Left hindlimb (tissue), 1 donor: ENCODE results near the gene SYNJ1.

Experiments
- DNase-seq: peaks from one replicate; pipeline ENCODE4 v3.0.0-alpha.2; 2018

Gene SYNJ1

DNA sequence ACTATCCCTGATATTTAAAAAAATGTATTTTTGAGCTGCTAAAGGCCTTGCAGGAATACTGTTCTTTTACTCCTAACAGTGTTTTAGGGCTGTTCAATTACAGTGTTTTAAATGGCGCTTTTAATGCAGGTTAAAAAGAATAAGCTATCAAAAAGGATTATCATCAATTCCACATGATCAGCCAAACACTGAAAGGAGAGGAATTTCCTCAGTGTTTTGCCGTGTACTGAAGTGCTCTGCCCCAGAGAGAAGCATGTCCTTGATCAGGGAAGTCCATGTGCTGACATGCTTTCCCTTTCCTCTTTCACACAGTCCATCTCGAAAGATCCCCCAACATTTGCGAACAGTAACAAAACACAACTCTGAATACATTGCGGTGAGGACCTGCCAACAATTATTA is 119.0 kb downstream of the SYNJ1 start:
- DNase-seq, result no peak

DNA sequence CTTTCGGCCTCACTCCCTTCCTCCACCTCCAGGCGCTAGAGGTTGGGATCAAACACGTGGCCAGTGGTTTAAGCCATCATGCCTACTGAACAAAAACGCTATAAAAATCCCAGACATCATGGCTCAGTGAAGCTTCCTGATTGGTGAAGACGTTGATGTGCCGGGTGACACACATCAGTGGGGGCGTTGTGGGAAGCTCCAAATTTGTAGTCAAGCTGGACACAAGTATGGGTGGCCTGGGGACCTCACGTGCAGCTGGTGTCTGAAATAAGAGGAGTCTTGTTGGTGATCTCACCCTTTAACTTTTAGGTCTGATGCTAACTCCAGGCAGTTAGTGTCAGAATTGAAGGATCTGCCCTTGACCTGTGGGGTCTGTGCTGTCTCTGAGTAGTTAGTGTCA is 122.3 kb downstream of the SYNJ1 start:
- no peak for DNase-seq

DNA sequence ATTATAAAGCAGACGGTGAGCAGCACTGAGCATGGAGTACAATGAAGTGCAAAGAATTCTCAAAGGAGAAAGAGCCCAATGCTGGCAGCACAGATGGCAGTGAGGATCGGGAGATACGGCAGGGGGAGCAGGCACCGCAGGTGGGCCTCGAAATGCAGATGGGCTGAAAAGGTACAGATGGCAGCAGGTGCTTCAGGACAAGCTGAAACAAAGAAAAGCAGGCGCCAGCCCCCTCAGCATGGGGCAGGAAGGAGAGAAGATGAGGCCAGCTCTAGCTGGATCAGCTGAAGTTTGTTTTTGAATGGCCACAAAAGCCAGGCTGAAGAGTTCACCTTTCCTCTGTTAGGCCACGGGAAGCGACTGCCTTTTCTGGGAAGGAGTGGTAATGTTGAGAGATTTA is 123.3 kb downstream of the SYNJ1 start:
- DNase-seq, result no peak

DNA sequence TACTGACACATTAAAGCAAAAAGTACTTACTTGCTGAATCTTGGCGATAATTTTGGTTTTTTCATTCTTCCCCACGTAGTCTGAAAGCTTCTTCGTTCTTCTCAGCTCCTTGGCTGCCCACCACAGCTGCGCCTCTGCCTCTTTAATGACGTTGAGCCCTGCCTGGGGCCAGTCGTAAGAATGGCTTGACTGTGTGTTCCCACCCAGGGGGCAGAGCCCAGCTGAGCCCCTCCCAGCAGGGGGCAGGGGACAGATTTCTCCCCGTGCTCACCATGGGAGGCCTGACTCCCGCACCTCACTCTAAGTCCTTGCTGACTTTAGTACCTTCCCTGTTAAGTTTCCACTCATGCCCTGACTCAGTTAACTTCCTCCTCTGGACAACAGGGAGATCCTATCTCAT is 124.7 kb downstream of the SYNJ1 start:
- no peak for DNase-seq

DNA sequence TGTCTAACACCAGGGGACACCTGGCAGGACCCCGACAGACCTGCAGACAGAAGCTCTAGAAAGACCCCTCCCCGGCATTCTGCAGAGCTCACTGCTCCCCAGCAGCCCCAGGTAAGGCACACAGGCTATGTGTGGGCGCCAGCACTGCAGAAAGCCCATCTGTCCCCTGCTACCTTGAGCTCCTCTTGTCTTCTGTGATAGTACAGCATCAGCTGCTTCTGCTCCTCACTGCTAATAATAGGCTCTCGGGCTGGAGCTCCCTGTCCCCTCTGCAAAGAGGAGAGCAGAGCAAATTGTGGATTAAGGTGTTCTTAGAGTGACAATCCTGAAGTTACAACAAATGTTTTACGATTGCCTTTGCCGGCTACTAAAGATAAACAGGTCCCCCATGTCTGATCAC is 125.7 kb downstream of the SYNJ1 start:
- no peak for DNase-seq

DNA sequence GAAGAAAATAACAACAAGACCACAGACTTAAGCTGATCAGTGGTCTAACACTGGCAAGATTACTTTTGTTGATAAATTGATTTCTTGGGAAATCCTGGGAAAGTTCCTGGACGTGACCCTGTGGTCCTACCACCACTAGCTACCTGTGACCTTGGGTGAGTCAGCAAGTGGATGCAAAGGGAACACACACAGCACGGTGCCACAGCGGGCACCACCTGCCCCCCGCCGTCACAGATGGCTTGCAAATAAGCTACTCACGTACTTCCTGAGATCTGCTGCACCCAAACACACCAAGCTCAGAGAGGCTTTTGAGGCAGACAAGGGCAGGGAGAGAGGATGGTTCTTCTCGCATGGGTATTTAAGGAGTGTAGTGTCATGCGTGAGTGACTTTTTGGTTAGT is 128.3 kb downstream of the SYNJ1 start:
- DNase-seq, result no peak

DNA sequence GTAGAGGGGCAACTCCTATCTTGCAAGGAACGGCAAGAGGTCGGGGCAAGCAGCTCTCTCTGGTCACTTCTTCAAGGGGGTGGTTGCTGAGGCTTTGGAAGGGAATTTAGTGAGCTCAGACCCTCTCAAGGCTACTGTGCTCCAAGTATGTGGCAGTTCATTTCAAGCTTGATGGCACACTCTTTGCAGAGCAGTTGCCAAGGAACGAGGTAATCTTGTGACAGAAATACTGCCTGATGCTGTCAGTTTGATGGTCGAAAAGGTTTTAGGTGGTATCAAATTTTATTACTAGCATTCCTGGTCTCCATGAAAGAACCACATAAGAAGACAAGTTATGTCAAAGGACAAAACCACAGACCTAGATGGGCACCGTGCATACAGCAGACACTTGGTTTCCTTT is 128.7 kb downstream of the SYNJ1 start:
- DNase-seq, result no peak

DNA sequence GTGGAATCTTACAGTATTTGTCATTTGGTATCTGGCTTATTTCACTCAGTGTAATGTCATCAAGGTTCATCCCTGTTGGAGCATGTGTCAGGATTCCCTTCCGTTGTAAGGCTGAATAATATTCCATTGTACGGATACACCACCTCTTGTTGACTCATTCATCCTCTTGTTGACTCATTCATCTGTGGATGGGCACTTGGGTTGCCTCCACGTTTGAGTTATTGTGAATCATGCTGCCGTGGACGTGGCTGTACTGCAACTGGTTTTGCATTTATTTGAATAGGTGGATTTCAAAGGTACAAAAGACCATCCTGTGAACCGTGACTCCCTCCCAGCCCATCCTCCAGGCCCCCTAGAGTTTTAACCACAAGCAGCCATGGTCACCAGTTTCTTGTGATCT is 130.6 kb downstream of the SYNJ1 start:
- DNase-seq, result no peak

DNA sequence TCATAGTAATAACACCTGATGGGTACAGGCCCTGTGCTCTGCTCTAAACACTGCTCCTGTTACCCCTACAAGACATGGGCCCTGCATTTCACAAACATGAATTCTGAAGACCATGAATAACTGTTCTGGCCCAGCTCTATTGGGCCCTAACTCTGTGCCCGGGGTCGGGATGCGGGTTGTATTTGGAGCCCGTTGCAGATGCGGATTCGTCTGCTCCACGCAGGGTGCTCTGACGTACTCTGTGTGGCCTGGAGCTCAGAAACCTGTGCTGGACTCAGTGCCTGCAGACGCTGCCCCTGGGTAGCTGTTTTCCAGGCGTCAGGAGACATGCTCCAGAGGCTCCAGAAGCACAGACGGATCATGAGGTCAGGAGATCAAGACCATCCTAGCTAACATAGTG is 132.4 kb downstream of the SYNJ1 start:
- no peak for DNase-seq

DNA sequence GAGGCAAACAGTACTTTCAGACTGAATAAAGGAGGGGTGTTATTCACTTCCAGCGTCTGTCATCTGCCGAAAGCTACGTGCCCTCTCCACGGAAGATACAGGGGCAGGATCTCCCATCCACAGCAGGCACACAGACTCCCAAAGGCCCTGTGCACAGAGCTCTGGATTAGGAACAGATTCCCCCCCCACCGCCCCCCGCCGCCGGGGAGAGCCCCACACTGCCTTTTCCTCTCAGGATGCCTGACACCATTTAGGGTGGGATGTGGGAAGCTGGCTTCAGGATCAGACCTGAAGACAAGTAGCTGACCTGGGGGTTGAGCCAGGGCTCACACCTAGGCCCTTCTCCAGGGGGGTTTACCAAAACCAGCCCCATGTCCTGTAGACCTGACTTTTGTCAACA is 134.1 kb downstream of the SYNJ1 start:
- DNase-seq, result no peak

DNA sequence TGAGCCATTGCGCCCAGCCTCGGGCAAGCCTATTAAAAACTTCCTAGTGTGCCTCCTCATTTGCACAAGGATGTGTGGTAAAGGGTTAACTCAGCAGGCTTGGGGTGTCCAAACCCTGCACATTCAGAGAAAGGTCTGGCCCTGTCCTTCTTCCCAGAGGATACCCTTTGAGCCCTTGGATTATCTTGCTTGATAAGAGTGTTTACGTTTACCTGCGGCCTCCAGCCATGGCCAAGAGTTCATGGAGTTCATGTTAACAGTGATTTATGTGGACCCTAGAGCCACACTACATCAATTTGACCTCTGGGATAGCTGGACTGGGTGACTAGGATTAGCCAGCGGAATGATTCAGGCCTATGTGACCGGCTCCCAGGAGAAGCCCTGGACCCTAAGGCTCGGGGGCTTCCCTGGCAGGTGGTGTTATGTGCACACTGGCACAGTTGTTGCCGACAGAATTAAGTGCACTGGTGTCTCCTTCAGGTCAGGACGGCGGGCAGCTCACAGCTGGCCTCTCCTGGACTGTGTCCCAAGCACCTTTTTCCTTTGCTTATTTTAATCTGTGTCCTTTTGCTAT is 134.8 kb downstream of the SYNJ1 start:
- DNase-seq, result no peak

DNA sequence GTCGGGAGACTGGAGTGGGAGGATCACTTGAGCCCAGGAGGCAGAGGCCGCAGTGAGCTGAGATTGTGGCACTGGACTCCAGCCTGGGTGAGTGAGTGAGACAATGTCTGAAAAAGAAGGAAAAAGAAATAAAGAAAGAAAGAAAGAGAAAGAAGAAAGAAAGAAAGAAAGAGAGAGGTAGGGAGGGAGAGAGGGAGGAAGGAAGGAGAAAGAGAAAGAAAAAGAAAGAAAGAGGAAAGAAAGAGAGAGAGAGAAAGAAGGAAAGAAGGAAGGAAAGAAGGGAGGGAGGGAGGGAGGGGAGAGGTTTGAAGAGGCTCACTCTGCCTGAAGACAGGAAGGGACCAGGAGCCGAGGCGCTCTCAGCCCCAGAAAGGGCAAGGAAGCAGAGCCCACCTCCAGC is 137.7 kb downstream of the SYNJ1 start:
- DNase-seq, result no peak

DNA sequence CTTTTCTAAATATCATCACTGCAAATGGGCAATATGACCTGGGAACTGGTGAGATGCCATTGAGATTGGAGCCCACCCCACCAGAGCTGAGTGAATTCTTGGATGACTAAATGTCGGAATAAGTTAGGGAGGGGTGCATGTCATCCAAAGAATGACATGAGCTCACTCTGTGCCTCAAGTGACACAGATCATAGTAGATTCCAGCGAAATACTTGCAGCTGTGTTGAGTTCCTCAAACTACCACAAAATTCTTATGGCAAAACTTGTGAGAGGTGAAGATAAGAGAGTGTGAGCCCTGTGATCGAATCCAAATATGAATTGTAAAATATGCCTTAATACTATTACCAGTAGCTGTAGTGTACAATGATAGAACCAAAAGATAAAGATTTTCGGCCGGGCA is 140.2 kb downstream of the SYNJ1 start:
- no peak for DNase-seq

DNA sequence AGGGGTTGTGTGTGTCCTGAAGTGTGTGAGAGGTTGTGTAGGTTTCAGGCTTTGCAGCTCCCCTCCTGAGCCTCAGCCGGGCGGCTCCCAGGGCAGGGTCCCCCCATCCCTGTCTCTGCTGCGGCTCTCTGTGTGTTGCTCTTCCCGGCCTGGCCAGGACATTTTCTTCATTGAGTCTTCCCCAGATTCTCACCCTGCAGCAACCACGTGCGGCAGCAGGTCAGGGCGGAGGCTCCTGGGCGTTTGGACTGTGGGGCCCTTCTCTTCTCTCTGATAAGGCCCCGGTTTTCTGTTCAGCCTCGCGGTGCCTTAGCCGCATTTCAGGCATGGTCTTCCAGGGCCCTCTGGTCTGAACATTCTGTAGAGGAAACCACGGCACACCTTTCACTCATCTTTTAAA is 140.7 kb downstream of the SYNJ1 start:
- no peak for DNase-seq

DNA sequence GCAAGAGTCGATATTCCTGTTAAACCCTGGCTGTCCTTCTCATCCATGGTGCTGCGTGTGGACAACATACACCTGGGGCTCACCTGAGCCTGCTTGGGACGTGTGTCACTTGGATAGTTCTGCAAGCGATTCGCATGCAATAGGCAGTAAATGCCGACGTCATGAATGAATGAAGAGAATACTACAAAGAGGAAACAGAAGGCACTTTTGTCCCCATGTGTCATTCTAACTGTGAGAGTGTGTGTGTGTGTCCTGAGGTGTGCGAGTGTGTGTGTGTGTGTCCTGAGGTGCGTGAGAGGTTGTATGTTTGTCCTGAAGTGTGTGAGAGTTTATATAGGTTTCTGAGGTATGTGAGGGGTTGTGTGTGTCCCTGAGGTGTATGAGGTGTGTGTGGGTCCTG is 141.8 kb downstream of the SYNJ1 start:
- no peak for DNase-seq

DNA sequence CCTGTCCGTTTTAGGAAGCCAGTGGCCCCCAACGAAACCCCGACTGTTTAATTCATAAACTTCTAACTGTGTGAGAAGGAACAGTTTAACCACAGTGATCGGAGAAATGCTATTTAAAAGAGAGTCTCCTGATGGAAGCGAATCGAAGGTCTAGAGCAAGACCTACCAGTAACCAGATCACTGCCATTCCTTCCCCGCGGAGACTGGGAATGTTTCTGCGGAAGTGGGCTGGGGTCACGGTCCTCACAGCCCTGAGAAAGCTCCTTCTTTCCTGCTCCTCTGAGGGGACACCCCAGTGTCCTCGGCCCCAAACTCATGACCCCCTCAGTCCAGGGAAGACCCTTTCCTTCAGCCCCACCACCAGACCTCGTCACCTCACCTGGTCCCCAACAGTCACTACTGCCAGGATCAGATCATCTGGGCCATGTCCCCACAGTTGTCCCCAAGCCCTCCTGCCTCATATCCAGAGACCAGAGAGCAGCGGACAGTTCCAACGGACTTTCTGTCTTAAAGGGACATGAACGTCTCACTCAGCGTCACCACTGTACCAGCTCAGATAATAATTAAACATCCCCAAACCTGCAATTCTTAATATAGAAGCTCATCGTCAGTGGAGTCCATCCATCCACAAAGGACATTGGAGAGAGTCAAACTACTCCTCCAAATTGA is 142.6 kb downstream of the SYNJ1 start, which contains the start of gene TCP10L:
TSS of gene TCP10L (minus strand) at position 482 of the 669 bp plus-strand sequence. CDS start 1,219 bp downstream, outside the sequence.
- DNase-seq, result no peak

DNA sequence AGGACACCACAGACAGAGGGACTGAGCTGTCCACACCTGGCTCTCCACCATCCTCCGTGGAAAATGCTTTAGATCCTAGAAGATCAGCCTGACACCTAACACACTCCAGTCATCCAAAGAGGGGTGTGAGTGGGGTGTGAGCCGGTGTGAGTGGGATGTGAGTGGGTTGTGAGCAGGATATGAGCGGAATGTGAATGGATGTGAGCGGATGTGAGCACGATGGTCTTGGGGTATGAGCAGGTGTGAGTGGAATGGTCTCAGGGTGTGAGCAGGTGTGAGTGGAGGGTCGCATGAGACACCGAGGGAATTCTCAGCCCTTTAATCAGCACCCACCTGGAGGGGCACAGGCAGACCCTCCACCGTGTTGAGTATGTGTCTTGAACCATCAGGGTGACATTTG is 143.3 kb downstream of the SYNJ1 start:
- no peak for DNase-seq

DNA sequence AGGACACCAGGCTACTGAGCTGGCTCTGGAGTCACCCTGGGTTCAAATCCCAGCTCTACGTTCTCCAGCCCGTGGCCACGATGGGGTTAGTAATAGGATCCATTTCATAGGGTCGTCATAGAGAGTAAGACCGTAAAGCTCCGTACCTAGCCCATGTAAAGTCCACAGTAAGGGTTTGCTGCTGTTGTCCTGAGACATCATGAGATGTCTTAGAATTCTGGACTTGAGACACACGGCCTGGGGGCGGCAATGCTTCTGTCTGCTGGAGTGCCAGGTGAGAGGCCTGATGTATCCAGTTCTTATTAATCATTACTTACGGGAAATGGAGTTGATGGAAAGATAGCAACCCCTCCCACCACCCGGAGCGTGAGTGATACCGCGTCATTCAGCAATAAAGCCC is 146.1 kb downstream of the SYNJ1 start:
- no peak for DNase-seq

DNA sequence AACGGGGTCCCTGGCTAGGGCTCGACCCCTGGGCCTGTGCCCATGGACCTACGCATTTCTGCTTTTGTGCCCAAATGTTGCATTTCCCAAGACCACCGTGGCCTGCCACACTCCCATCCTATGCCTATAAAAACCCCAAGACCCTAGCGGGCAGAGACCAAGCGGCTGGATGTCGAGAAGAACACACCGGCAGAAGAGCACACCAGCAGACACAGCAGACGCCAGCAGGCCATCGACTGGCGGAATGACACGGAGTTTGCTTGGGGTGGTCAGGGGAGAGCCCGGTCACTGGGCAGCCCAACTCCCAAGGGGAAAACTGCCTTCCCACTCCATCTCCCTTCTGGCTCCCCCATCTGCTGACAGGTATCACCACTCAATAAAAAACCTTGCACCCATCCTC is 146.9 kb downstream of the SYNJ1 start:
- no peak for DNase-seq
